Endodermal cell (in vitro differentiated cells): ENCODE data around the gene PPP1R3E. TPM values are rescaled to one million over a fixed set of nuclear protein-coding genes. Genes with fewer than 3 reads are reported as not detected.
A peak's percentile ranks its signal among the peaks of the same experiment; 100 is the strongest.

ENCODE experiments used
- DNase-seq: peaks from one replicate; pipeline ENCODE4 v3.0.0-alpha.2; 2017
- H3K27ac ChIP-seq: 2 replicates; pipeline ENCODE4 v1.5.1; 2013; ENCODE audit warnings: mild to moderate bottlenecking, low read depth, low read length, moderate library complexity
- H3K27me3 ChIP-seq: 2 replicates; pipeline ENCODE4 v1.6.1; 2013; ENCODE audit warnings: mild to moderate bottlenecking, low read length, moderate library complexity; ENCODE audit not compliant: insufficient read depth, control insufficient read depth, poor library complexity, severe bottlenecking
- H3K36me3 ChIP-seq: 2 replicates; pipeline ENCODE4 v1.7.0; 2013; ENCODE audit warnings: mild to moderate bottlenecking, low read length, moderate library complexity; ENCODE audit not compliant: control insufficient read depth, insufficient read depth
- H3K4me1 ChIP-seq: one replicate; pipeline ENCODE4 v1.7.0; 2013; ENCODE audit warnings: low read length; ENCODE audit not compliant: control insufficient read depth, insufficient read depth
- H3K4me3 ChIP-seq: 2 replicates; pipeline ENCODE4 v1.5.1; 2013; ENCODE audit warnings: mild to moderate bottlenecking, low read length, moderate library complexity
- H3K9ac ChIP-seq: 2 replicates; pipeline ENCODE4 v1.6.1; 2013; ENCODE audit warnings: mild to moderate bottlenecking, low read length, moderate library complexity; ENCODE audit not compliant: poor library complexity, severe bottlenecking; ENCODE audit errors: extremely low read depth
- H3K9me3 ChIP-seq: 2 replicates; pipeline ENCODE4 v1.6.1; 2013; ENCODE audit warnings: mild to moderate bottlenecking, low read length, moderate library complexity; ENCODE audit not compliant: control insufficient read depth
- H3K27ac Mint-ChIP-seq: 2 replicates; pipeline ENCODE4 v1.8.0; 2020; ENCODE audit warnings: mixed read lengths
- H3K27me3 Mint-ChIP-seq: 2 replicates; pipeline ENCODE4 v1.8.0; 2021; ENCODE audit warnings: mild to moderate bottlenecking, mixed read lengths; ENCODE audit not compliant: insufficient read depth
- H3K36me3 Mint-ChIP-seq: 2 replicates; pipeline ENCODE4 v1.8.0; 2020; ENCODE audit warnings: low read depth, mixed read lengths
- H3K4me1 Mint-ChIP-seq: 2 replicates; pipeline ENCODE4 v1.8.0; 2020; ENCODE audit warnings: mixed read lengths
- H3K4me3 Mint-ChIP-seq: 2 replicates; pipeline ENCODE4 v1.8.0; 2020; ENCODE audit warnings: mild to moderate bottlenecking, moderate library complexity, mixed read lengths
- H3K9me3 Mint-ChIP-seq: 2 replicates; pipeline ENCODE4 v1.8.0; 2020; ENCODE audit warnings: mild to moderate bottlenecking, mixed read lengths
- CTCF ChIP-seq: fragments of 200-600 bp; sonication (generic); conservative IDR thresholded peaks from 2 replicates; pipeline ENCODE4 v1.5.0; 2021; ENCODE audit warnings: antibody characterized with exemption, mild to moderate bottlenecking
- WGBS, 2 experiments: methylation state at CpG; one replicate each; pipeline versions ENCODE4 v1.1.5 to v1.1.7; 2013; ENCODE audit warnings: missing lambda C conversion rate in 2 of 2, mixed read lengths in 1 of 2; ENCODE audit not compliant: insufficient coverage in 1 of 2, insufficient read length in 1 of 2; 5-methylcytosine and 5-hydroxymethylcytosine counted together
- total RNA-seq, 2 donors: library from RNA; stranded (reverse); fragmentation: NEBNext Ultra II Directional in 1 of 2; extraction: Animal tissue kit (Norgen Biotek cat#: 25700) in 1 of 2; gene quantifications; 2 replicates in 1 of 2; 3 replicates in 1 of 2; pipeline ENCODE4 v1.2.1, GENCODE V29; 2021

Gene PPP1R3E
- total RNA-seq, 2 donors from 2014 or later: 5.7 to 6.5 TPM

- DNase-seq: peak; percentile 77
- no peaks in the 10 kb centered on the region for H3K36me3 Mint-ChIP-seq
- Histone ChIP-seq H3K27me3 (no peaks in the 10 kb centered on the region), H3K9me3 (no peaks in the 10 kb centered on the region), H3K4me3 (no peak overlapping the region), H3K9ac (no peak overlapping the region), H3K27ac (no peak overlapping the region), H3K36me3 (no peaks in the 10 kb centered on the region), H3K4me1 (no peaks in the 10 kb centered on the region)
- peak overlapping the region; percentile 87 for H3K27ac Mint-ChIP-seq
- 44% methylated on average over 2 of the region's 3 CpGs; no CpG with 5 or more reads in 1 of the 2 experiments for WGBS, 2 experiments
- no peak for TF ChIP-seq CTCF
- H3K4me1 Mint-ChIP-seq: peaks cover 4% of the 10 kb centered on the region
- no peaks in the 10 kb centered on the region for H3K9me3 Mint-ChIP-seq
- H3K4me3 Mint-ChIP-seq: no peak overlapping the region
- no peaks in the 10 kb centered on the region for H3K27me3 Mint-ChIP-seq
These were observed 50.7 kb downstream of the PPP1R3E start for GRCh38 chr14:23252006-23252405.

GRCh38 chr14:23249824-23250223 is 52.8 kb downstream of the PPP1R3E start:
- no peak overlapping the region for H3K27ac ChIP-seq
- 88 to 89% methylated on average over 5 to 6 of the region's 6 CpGs for WGBS, 2 experiments
- H3K36me3 ChIP-seq: no peaks in the 10 kb centered on the region
- Mint-ChIP-seq H3K4me3 (no peak overlapping the region), H3K4me1 (no peaks in the 10 kb centered on the region), H3K9me3 (no peaks in the 10 kb centered on the region), H3K27ac (no peak overlapping the region), H3K36me3 (no peaks in the 10 kb centered on the region), H3K27me3 (no peaks in the 10 kb centered on the region)
- H3K27me3 ChIP-seq: no peaks in the 10 kb centered on the region
- H3K9ac ChIP-seq: no peak overlapping the region
- no peaks in the 10 kb centered on the region for H3K9me3 ChIP-seq
- no peak for DNase-seq
- no peaks in the 10 kb centered on the region for H3K4me1 ChIP-seq
- H3K4me3 ChIP-seq: no peak overlapping the region
- no peak for TF ChIP-seq CTCF

- Histone ChIP-seq H3K27ac (no peak overlapping the region), H3K4me1 (no peaks in the 10 kb centered on the region), H3K9me3 (no peaks in the 10 kb centered on the region), H3K36me3 (no peaks in the 10 kb centered on the region), H3K4me3 (no peak overlapping the region), H3K9ac (no peak overlapping the region), H3K27me3 (no peaks in the 10 kb centered on the region)
- Mint-ChIP-seq H3K27me3 (no peaks in the 10 kb centered on the region), H3K4me1 (peaks cover 3% of the 10 kb centered on the region), H3K36me3 (no peaks in the 10 kb centered on the region), H3K9me3 (no peaks in the 10 kb centered on the region), H3K27ac (no peak overlapping the region), H3K4me3 (no peak overlapping the region)
- DNase-seq: no peak
- 93 to 98% methylated on average over 3 to 7 of the region's 7 CpGs for WGBS, 2 experiments
- TF ChIP-seq CTCF: no peak
These were observed 54.1 kb downstream of the PPP1R3E start for GRCh38 chr14:23248601-23249000.

Other genes starting within 250 kb of the PPP1R3E start
- 10 to 100 TPM; 16.9 to 17.2 TPM for gene CDH24, start 245.3 kb downstream of the PPP1R3E start, total RNA-seq
- 100 to 1,000 TPM; 314 to 367 TPM for gene ACIN1, start 207.7 kb downstream of the PPP1R3E start, total RNA-seq
- gene C14orf119, start 207.4 kb downstream of the PPP1R3E start, total RNA-seq: 10 to 100 TPM; 76.7 to 82.9 TPM
- 1 to 10 TPM in 1 of 2 donors, under 1 TPM in 1; 0.64 to 1.4 TPM for gene CIROP, start 197.9 kb downstream of the PPP1R3E start, total RNA-seq
- not detected for gene CEBPE, start 183.6 kb downstream of the PPP1R3E start, total RNA-seq
- gene SLC7A8, start 119.2 kb downstream of the PPP1R3E start, total RNA-seq: 10 to 100 TPM; 47.6 to 48.9 TPM
- not detected for gene RNF212B, start 64.9 kb downstream of the PPP1R3E start, total RNA-seq
- gene HOMEZ, start 16.7 kb downstream of the PPP1R3E start, total RNA-seq: 10 to 100 TPM; 23.8 to 32.0 TPM
- 10 to 100 TPM; 21.9 to 29.5 TPM for gene BCL2L2, start 4.0 kb upstream of the PPP1R3E start, total RNA-seq
- gene PABPN1, start 18.6 kb upstream of the PPP1R3E start, total RNA-seq: 100 to 1,000 TPM; 293 TPM
- gene SLC22A17, start 50.0 kb upstream of the PPP1R3E start, total RNA-seq: 10 to 100 TPM; 49.9 to 89.0 TPM
- 10 to 100 TPM; 69.9 to 96.4 TPM for gene EFS, start 62.3 kb upstream of the PPP1R3E start, total RNA-seq
- not detected for gene IL25, start 70.0 kb upstream of the PPP1R3E start, total RNA-seq
- 1 to 10 TPM in 1 of 2 donors, under 1 TPM in 1; 0.40 to 1.4 TPM for gene CMTM5, start 74.2 kb upstream of the PPP1R3E start, total RNA-seq
- gene MYH6, start 105.4 kb upstream of the PPP1R3E start, total RNA-seq: not detected
- under 1 TPM in 1 of 2 donors, not detected in 1; 0.55 TPM for gene MYH7, start 132.8 kb upstream of the PPP1R3E start, total RNA-seq
- gene NGDN, start 166.8 kb upstream of the PPP1R3E start, total RNA-seq: 10 to 100 TPM; 43.2 to 45.3 TPM
- gene ZFHX2, start 248.9 kb upstream of the PPP1R3E start, total RNA-seq: 10 to 100 TPM; 12.8 to 15.4 TPM